PC-3 (cell line): Measurements from ENCODE around the gene MYO3A. TPM values are rescaled to one million over a fixed set of nuclear protein-coding genes. Genes with fewer than 3 reads are reported as not detected.

Experiments
- ATAC-seq: fragments of 200-7000 bp; cut with Tn5 transposase; 2 replicates; pipeline ENCODE4 v1.9.1; 2020; ENCODE audit warnings: mild to moderate bottlenecking, moderate library complexity
- BruUV-seq: library from RNA; stranded (reverse); fragments of 400-500 nt; replicated peaks from 2 replicates; lab custom pipeline; 2021; lab: Mats Ljungman, UMichigan
- CTCF ChIA-PET: fragments of 300-600 bp; sonication (Branson Sonifier 250); formaldehyde crosslinking; loops from one replicate; lab custom pipeline; 2022; ENCODE audit warnings: antibody characterized with exemption; lab: Charles Lee
- POLR2A ChIA-PET: fragments of 300-600 bp; sonication (Branson Sonifier 250); formaldehyde crosslinking; loops from one replicate; lab custom pipeline; 2022; ENCODE audit warnings: antibody characterized with exemption; ENCODE audit not compliant: unreplicated experiment; lab: Charles Lee
- DNase-seq: peaks from one replicate; pipeline ENCODE4 v3.0.0-alpha.2; 2015
- H2AFZ ChIP-seq: fragments of 300-600 bp; sonication (generic); 2 replicates; pipeline ENCODE4 v1.6.0; 2016; ENCODE audit warnings: antibody characterized with exemption, low read length
- H3F3A ChIP-seq: fragments of 300-600 bp; sonication (generic); one replicate; pipeline ENCODE4 v1.6.0; 2017; ENCODE audit warnings: antibody characterized with exemption, low read length, control low read depth, mild to moderate bottlenecking; ENCODE audit not compliant: unreplicated experiment
- H3K27ac ChIP-seq: fragments of 300-600 bp; sonication (generic); 2 replicates; pipeline ENCODE4 v1.5.1; 2016; ENCODE audit warnings: mild to moderate bottlenecking, low read length
- H3K27me3 ChIP-seq: fragments of 300-600 bp; sonication (generic); 2 replicates; pipeline ENCODE4 v1.6.1; 2016; ENCODE audit warnings: low read length, mixed read lengths
- H3K36me3 ChIP-seq: fragments of 300-600 bp; sonication (generic); 2 replicates; pipeline ENCODE4 v1.6.1; 2016; ENCODE audit warnings: low read depth, mixed run types, low read length, mixed read lengths
- H3K4me1 ChIP-seq: fragments of 300-600 bp; sonication (generic); 2 replicates; pipeline ENCODE4 v1.5.1; 2016; ENCODE audit warnings: low read length; ENCODE audit not compliant: insufficient read depth
- H3K4me2 ChIP-seq: fragments of 300-600 bp; sonication (generic); 2 replicates; pipeline ENCODE4 v1.6.0; 2016; ENCODE audit warnings: low read length
- H3K4me3 ChIP-seq: fragments of 300-600 bp; sonication (generic); 2 replicates; pipeline ENCODE4 v1.5.1; 2016; ENCODE audit warnings: mild to moderate bottlenecking, low read length, mixed read lengths
- H3K79me2 ChIP-seq: fragments of 300-600 bp; sonication (generic); 2 replicates; pipeline ENCODE4 v1.6.1; 2017; ENCODE audit warnings: low read length, mixed read lengths
- H3K9ac ChIP-seq: fragments of 300-600 bp; sonication (generic); 2 replicates; pipeline ENCODE4 v1.6.0; 2016; ENCODE audit warnings: mild to moderate bottlenecking, low read length
- H3K9me2 ChIP-seq: fragments of 300-600 bp; sonication (generic); replicated peaks from 2 replicates; pipeline ENCODE4 v1.6.1; 2016; ENCODE audit warnings: mixed run types, low read length, mixed read lengths
- H3K9me3 ChIP-seq: fragments of 300-600 bp; sonication (generic); 2 replicates; pipeline ENCODE4 v1.6.1; 2016; ENCODE audit warnings: low read length, mixed read lengths
- H4K20me1 ChIP-seq: fragments of 300-600 bp; sonication (generic); 2 replicates; pipeline ENCODE4 v1.6.1; 2016; ENCODE audit warnings: low read length, mixed read lengths
- CTCF ChIP-seq: fragments of 300-600 bp; sonication (generic); conservative IDR thresholded peaks from 2 replicates; pipeline ENCODE4 v1.5.1; 2017; ENCODE audit warnings: antibody characterized with exemption, low read depth, mild to moderate bottlenecking, low read length
- EZH2 ChIP-seq: fragments of 300-600 bp; sonication (generic); IDR thresholded peaks from one replicate; pipeline ENCODE4 v1.6.1; 2017; ENCODE audit warnings: antibody characterized with exemption, mild to moderate bottlenecking, low read length; ENCODE audit not compliant: unreplicated experiment
- EZH2phosphoT487 ChIP-seq: fragments of 300-600 bp; sonication (generic); IDR thresholded peaks from 2 replicates; pipeline ENCODE4 v1.6.1; 2018; ENCODE audit warnings: mild to moderate bottlenecking, antibody characterized with exemption, low read length, borderline replicate concordance
- intact Hi-C: fragments of 100-400 bp; cut with micrococcal nuclease; formaldehyde crosslinking; loops from 2 replicates; pipeline ENCODE4 v1.9.0; 2023
- total RNA-seq: library from RNA; depleted of rRNA; stranded (reverse); fragments of >200 nt; gene quantifications from 2 replicates; pipeline ENCODE4 v1.2.3, GENCODE V29; 2014

Gene MYO3A
- total RNA-seq, 1 experiment from 2014 or later: not detected

GRCh38 chr10:26044141-26044749, 110.2 kb downstream of the MYO3A start:
- Histone ChIP-seq H2AFZ (no peak overlapping the region), H3K4me3 (no peak overlapping the region), H3K9ac (no peak overlapping the region), H3K4me2 (no peak overlapping the region), H3K79me2 (no peaks in the 10 kb centered on the region), H3K4me1 (no peaks in the 10 kb centered on the region), H4K20me1 (no peaks in the 10 kb centered on the region), H3F3A (no peaks in the 10 kb centered on the region), H3K9me3 (no peaks in the 10 kb centered on the region), H3K27me3 (no peaks in the 10 kb centered on the region), H3K27ac (no peak overlapping the region), H3K9me2 (no peaks in the 10 kb centered on the region), H3K36me3 (no peaks in the 10 kb centered on the region)
- intact Hi-C loops: no loop called here
- TF ChIP-seq CTCF: no peak
- TF ChIP-seq EZH2phosphoT487: no peak
- TF ChIP-seq EZH2: no peak
- POLR2A ChIA-PET: no interaction called here
- CTCF ChIA-PET: no interaction called here
- no TSS peak for BruUV-seq
- ATAC-seq: no peak
- DNase-seq: no peak

GRCh38 chr10:26046073-26046700, 112.2 kb downstream of the MYO3A start:
- no peak for TF ChIP-seq EZH2
- no peak overlapping the region for H3K27ac ChIP-seq
- no peak overlapping the region for H3K9ac ChIP-seq
- H4K20me1 ChIP-seq: no peaks in the 10 kb centered on the region
- no peaks in the 10 kb centered on the region for H3K9me2 ChIP-seq
- no peaks in the 10 kb centered on the region for H3F3A ChIP-seq
- no TSS peak for BruUV-seq
- DNase-seq: no peak
- H3K27me3 ChIP-seq: peaks cover 3% of the 10 kb centered on the region; the same call in 1 of the 2 replicates
- H3K4me3 ChIP-seq: no peak overlapping the region
- no peak for ATAC-seq
- intact Hi-C loops: no loop called here
- H3K4me2 ChIP-seq: no peak overlapping the region
- no peak overlapping the region for H2AFZ ChIP-seq
- H3K36me3 ChIP-seq: no peaks in the 10 kb centered on the region
- H3K4me1 ChIP-seq: no peaks in the 10 kb centered on the region
- POLR2A ChIA-PET: no interaction called here
- no peaks in the 10 kb centered on the region for H3K9me3 ChIP-seq
- CTCF ChIA-PET: no interaction called here
- no peaks in the 10 kb centered on the region for H3K79me2 ChIP-seq

- no peaks in the 10 kb centered on the region for H3K79me2 ChIP-seq
- DNase-seq: no peak
- H2AFZ ChIP-seq: no peak overlapping the region
- peaks cover 3% of the 10 kb centered on the region for H3K27me3 ChIP-seq
- H3K36me3 ChIP-seq: no peaks in the 10 kb centered on the region
- ChIA-PET POLR2A (no interaction called here), CTCF (no interaction called here)
- H3K9ac ChIP-seq: no peak overlapping the region
- H3K9me3 ChIP-seq: no peaks in the 10 kb centered on the region
- no peaks in the 10 kb centered on the region for H3K4me1 ChIP-seq
- intact Hi-C loops: no loop called here
- no peak overlapping the region for H3K4me2 ChIP-seq
- ATAC-seq: no peak
- no peak overlapping the region for H3K27ac ChIP-seq
- TF ChIP-seq EZH2phosphoT487 (no peak), CTCF (no peak), EZH2 (no peak)
- no peak overlapping the region for H3K4me3 ChIP-seq
- H4K20me1 ChIP-seq: no peaks in the 10 kb centered on the region
- no peaks in the 10 kb centered on the region for H3K9me2 ChIP-seq
- no peaks in the 10 kb centered on the region for H3F3A ChIP-seq
- BruUV-seq: no TSS peak
Observed at GRCh38 chr10:26048756-26049155, 114.7 kb downstream of the MYO3A start.
